GM12865 (cell line): ENCODE results near the gene SLC1A4.

Experiments
- DNase-seq: peaks from one replicate; pipeline ENCODE4 v3.0.0; 2010; ENCODE audit warnings: low read depth
- H3K4me3 ChIP-seq: 2 replicates; pipeline ENCODE4 v1.5.1; 2011; ENCODE audit warnings: mild to moderate bottlenecking, low read depth, low read length, control low read depth
- CTCF ChIP-seq: IDR thresholded peaks from 2 replicates; pipeline ENCODE4 v1.5.1; 2011; ENCODE audit warnings: low read length, control low read depth, low read depth, inconsistent platforms; ENCODE audit not compliant: insufficient read depth; ENCODE audit errors: missing control alignments

SLC1A4 gene

GRCh38 chr2:64990876-64991275 lies 1.7 kb downstream of the SLC1A4 start:
- no peak for DNase-seq
- TF ChIP-seq CTCF: no peak
- H3K4me3 ChIP-seq: peak overlapping the region; percentile 88

GRCh38 chr2:64992218-64992617 lies 3.0 kb downstream of the SLC1A4 start:
- no peak for TF ChIP-seq CTCF
- H3K4me3 ChIP-seq: peak overlapping the region; percentile 5
- DNase-seq: no peak

GRCh38 chr2:64992990-64993389 lies 3.8 kb downstream of the SLC1A4 start:
- no peak for TF ChIP-seq CTCF
- peak overlapping the region; percentile 3; the same call in 1 of the 2 replicates for H3K4me3 ChIP-seq

DNA sequence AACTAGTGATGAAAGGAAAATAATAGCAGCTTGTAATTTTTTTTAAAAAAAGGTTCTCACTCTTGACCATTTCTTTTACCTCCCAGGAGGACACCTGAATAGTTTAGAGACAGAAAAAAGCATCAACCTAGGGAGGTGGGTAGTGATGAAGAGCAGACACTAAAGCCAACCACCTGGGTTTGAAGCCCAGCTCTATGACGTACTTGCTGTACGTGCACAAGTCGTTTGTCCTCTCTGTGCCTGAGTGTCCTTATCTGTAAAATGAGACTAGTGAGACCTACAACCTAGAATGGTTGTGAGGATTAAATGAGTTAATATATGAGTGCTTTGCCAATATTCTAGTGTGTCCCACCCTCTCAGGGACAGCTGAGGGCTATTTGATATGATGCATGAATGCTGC lies 5.8 kb downstream of the SLC1A4 start:
- TF ChIP-seq CTCF: no peak
- DNase-seq: no peak
- H3K4me3 ChIP-seq: no peak overlapping the region

More at GRCh38 chr2:64992990-64993389, 3.8 kb downstream of the SLC1A4 start:
- DNase-seq: no peak

DNA sequence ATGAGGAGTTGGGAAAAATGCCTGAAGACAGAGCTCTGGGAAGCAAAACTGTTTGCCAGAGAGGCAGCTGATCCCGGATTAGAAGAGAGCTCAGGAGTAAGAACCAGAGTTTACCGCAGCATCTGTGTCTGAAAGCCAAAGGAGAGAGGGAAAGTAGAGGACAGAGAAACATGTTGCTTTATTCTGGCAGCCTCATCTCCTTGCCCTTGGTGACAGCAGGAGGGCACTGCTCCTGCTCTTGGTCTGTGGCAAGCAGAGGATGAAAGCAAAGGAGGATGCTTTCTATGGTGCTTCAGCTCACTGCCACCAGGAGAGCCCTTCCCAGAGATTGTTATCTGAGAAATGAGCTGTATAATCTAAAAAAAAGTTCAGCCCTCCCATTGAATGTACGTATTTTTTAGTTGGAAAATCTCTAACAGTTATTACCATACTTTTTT lies 7.7 kb downstream of the SLC1A4 start:
- no peak for DNase-seq
- no peak for TF ChIP-seq CTCF
- no peak overlapping the region for H3K4me3 ChIP-seq

GRCh38 chr2:64998658-64999061 lies 9.5 kb downstream of the SLC1A4 start:
- DNase-seq: no peak
- TF ChIP-seq CTCF: no peak
- no peak overlapping the region for H3K4me3 ChIP-seq

- DNase-seq: no peak
- no peak for TF ChIP-seq CTCF
- H3K4me3 ChIP-seq: no peak overlapping the region
These were observed 10.6 kb downstream of the SLC1A4 start for GRCh38 chr2:64999754-65000153.
